Measurements from ENCODE around the gene TPR. TPM values are rescaled to one million over a fixed set of nuclear protein-coding genes. Genes with fewer than 3 reads are reported as not detected.

TPR gene
- total and polyA plus RNA-seq, 2 donors (not counting 1 experiment from before 2014, with no cell fraction given) = 30.0 to 141 TPM

GRCh38 chr1:186286615-186287315 lies 88.3 kb downstream of the TPR start:
- no peaks in the 10 kb centered on the region for H3K4me1 ChIP-seq (ENCODE audit: control insufficient read depth in 2 of 2, insufficient read depth in 2 of 2, low read length in 2 of 2)
- POLR2A ChIA-PET = no interaction called here
- H3K9me3 ChIP-seq (ENCODE audit: control extremely low read depth in 1 of 3, control insufficient read depth in 2 of 3, insufficient read depth in 1 of 3, low read length in 2 of 3) = no peaks in the 10 kb centered on the region
- H3K36me3 ChIP-seq (replicated peaks in 1 of 2; ENCODE audit: control extremely low read depth in 1 of 2, control insufficient read depth in 1 of 2, extremely low read depth in 1 of 2, insufficient read depth in 2 of 2, low read length in 1 of 2) = no peaks in the 10 kb centered on the region
- no peak overlapping the region for H3K4me2 ChIP-seq (replicated peaks; ENCODE audit: low read depth, low read length, poor library complexity, severe bottlenecking)
- Mint-ChIP-seq H3K4me1 (no peaks in the 10 kb centered on the region), H3K9me3 (ENCODE audit: insufficient read depth) (no peaks in the 10 kb centered on the region), H3K27me3 (peaks cover 6% of the 10 kb centered on the region), H3K4me3 (no peak overlapping the region), H3K27ac (no peak overlapping the region)
- CTCF ChIA-PET = no interaction called here
- no peak overlapping the region for H3K9ac ChIP-seq (ENCODE audit: low read length)
- ATAC-seq (ENCODE audit: low read depth) = no peak
- H3K79me2 ChIP-seq (ENCODE audit: control insufficient read depth, insufficient read depth, low read length) = no peaks in the 10 kb centered on the region
- intact Hi-C loops (cut with micrococcal nuclease) = no loop called here
- H3K27me3 ChIP-seq (replicated peaks in 1 of 4; ENCODE audit: control extremely low read depth in 1 of 4, control insufficient read depth in 3 of 4, insufficient read depth in 4 of 4, low read length in 3 of 4) = no peaks in the 10 kb centered on the region
- no peak for TF ChIP-seq EZH2 (IDR thresholded peaks at IDR 0.05; ENCODE audit: borderline replicate concordance, insufficient read depth, low read depth, low read length, poor library complexity, severe bottlenecking)
- no peak for TF ChIP-seq CTCF (IDR thresholded peaks at IDR 0.05)
- no peak for DNase-seq
- H3K27ac ChIP-seq (ENCODE audit: low read length in 2 of 2) = no peak overlapping the region
- 100% methylated on average over 1 of the region's 7 CpGs for WGBS (ENCODE audit: insufficient coverage)
- no peak overlapping the region for H3K4me3 ChIP-seq (ENCODE audit: control extremely low read depth in 1 of 5, extremely low read depth in 1 of 5, insufficient read depth in 1 of 5, low read depth in 2 of 5, low read length in 4 of 5)
- no peak overlapping the region for H2AFZ ChIP-seq (ENCODE audit: insufficient read depth, low read depth, low read length, poor library complexity, severe bottlenecking)
- H4K20me1 ChIP-seq (ENCODE audit: control insufficient read depth, insufficient read depth, low read length, poor library complexity, severe bottlenecking) = no peaks in the 10 kb centered on the region

GRCh38 chr1:186283374-186283773 lies 91.7 kb downstream of the TPR start:
- H3K4me3 Mint-ChIP-seq = no peak overlapping the region
- POLR2A ChIA-PET = no interaction called here

More at GRCh38 chr1:186283374-186283773, 91.7 kb downstream of the TPR start:
- TF ChIP-seq CTCF (IDR thresholded peaks at IDR 0.05) (no peak), EZH2 (IDR thresholded peaks at IDR 0.05; ENCODE audit: borderline replicate concordance, insufficient read depth, low read depth, low read length, poor library complexity, severe bottlenecking) (no peak)
- no peaks in the 10 kb centered on the region for H3K36me3 ChIP-seq (replicated peaks in 1 of 2; ENCODE audit: control extremely low read depth in 1 of 2, control insufficient read depth in 1 of 2, extremely low read depth in 1 of 2, insufficient read depth in 2 of 2, low read length in 1 of 2)
- H3K4me1 Mint-ChIP-seq = no peaks in the 10 kb centered on the region
- H3K27ac Mint-ChIP-seq = no peak overlapping the region
- H3K27me3 ChIP-seq (replicated peaks in 1 of 4; ENCODE audit: control extremely low read depth in 1 of 4, control insufficient read depth in 3 of 4, insufficient read depth in 4 of 4, low read length in 3 of 4) = no peaks in the 10 kb centered on the region
- CTCF ChIA-PET = no interaction called here
- no peaks in the 10 kb centered on the region for H3K9me3 Mint-ChIP-seq (ENCODE audit: insufficient read depth)
- no peak overlapping the region for H3K9ac ChIP-seq (ENCODE audit: low read length)
- intact Hi-C loops (cut with micrococcal nuclease) = no loop called here
- no peak overlapping the region for H3K4me2 ChIP-seq (replicated peaks; ENCODE audit: low read depth, low read length, poor library complexity, severe bottlenecking)
- no peaks in the 10 kb centered on the region for H3K9me3 ChIP-seq (ENCODE audit: control extremely low read depth in 1 of 3, control insufficient read depth in 2 of 3, insufficient read depth in 1 of 3, low read length in 2 of 3)
- no peaks in the 10 kb centered on the region for H4K20me1 ChIP-seq (ENCODE audit: control insufficient read depth, insufficient read depth, low read length, poor library complexity, severe bottlenecking)
- no peak overlapping the region for H3K4me3 ChIP-seq (ENCODE audit: control extremely low read depth in 1 of 5, extremely low read depth in 1 of 5, insufficient read depth in 1 of 5, low read depth in 2 of 5, low read length in 4 of 5)
- H3K4me1 ChIP-seq (ENCODE audit: control insufficient read depth in 2 of 2, insufficient read depth in 2 of 2, low read length in 2 of 2) = no peaks in the 10 kb centered on the region
- WGBS (ENCODE audit: insufficient coverage) = no CpG with 5 or more reads among the region's 3 CpGs
- H3K27me3 Mint-ChIP-seq = no peaks in the 10 kb centered on the region
- no peak overlapping the region for H3K27ac ChIP-seq (ENCODE audit: low read length in 2 of 2)
- ATAC-seq (ENCODE audit: low read depth) (no peak), DNase-seq (no peak)
- no peaks in the 10 kb centered on the region for H3K79me2 ChIP-seq (ENCODE audit: control insufficient read depth, insufficient read depth, low read length)
- H2AFZ ChIP-seq (ENCODE audit: insufficient read depth, low read depth, low read length, poor library complexity, severe bottlenecking) = no peak overlapping the region

Data from B cell (primary cell).